ENCODE measurements around the gene N4BP2L2.

N4BP2L2 gene

DNA sequence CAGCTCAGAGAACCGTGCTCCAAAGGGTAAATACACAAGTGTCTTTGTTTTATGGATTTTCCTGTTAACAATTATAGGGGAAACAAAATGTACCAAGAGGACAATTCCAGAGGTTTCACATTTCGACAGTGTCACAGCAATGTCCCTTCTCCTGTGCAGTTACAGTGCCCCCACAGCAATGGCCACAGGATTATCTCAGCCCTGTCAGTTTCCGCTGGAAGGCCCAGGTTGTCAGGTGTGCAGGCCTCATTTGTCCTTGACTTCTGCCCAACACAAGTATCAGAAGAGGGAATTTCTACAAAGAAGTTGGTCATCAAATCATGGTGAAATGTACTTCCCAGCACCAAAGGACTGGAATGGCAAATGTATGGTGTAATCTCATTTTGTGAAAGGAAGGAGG is 11.2 kb upstream of the N4BP2L2 start:
- Histone ChIP-seq H3K4me1 (ENCODE audit: insufficient read depth, low read length) (no peaks in the 10 kb centered on the region), H3K36me3 (ENCODE audit: insufficient read depth, low read length) (no peaks in the 10 kb centered on the region), H3K9ac (ENCODE audit: low read depth, low read length) (no peak overlapping the region), H3K9me3 (ENCODE audit: control insufficient read depth, insufficient read depth, low read length) (no peaks in the 10 kb centered on the region)

DNA sequence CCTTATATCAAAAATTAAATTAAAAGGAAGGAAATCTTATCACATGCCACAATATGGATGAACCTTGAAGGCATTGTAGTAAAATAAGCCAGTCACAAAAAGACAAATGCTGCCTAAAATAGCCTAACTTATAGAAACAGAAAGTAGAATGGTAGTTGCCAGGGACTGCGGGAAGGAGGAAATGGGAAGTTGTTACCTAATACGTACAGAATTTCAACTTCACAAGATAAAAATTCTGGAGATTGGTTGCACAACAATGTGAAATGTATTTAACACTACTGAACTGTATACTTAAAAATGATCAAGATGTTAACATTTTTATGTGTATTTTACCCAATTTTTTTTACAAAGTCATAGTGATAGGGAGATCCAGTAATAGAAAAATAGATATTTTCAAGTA is 10.2 kb upstream of the N4BP2L2 start:
- Histone ChIP-seq H3K9ac (ENCODE audit: low read depth, low read length) (no peak overlapping the region), H3K4me1 (ENCODE audit: insufficient read depth, low read length) (no peaks in the 10 kb centered on the region), H3K36me3 (ENCODE audit: insufficient read depth, low read length) (no peaks in the 10 kb centered on the region), H3K9me3 (ENCODE audit: control insufficient read depth, insufficient read depth, low read length) (no peaks in the 10 kb centered on the region)

DNA sequence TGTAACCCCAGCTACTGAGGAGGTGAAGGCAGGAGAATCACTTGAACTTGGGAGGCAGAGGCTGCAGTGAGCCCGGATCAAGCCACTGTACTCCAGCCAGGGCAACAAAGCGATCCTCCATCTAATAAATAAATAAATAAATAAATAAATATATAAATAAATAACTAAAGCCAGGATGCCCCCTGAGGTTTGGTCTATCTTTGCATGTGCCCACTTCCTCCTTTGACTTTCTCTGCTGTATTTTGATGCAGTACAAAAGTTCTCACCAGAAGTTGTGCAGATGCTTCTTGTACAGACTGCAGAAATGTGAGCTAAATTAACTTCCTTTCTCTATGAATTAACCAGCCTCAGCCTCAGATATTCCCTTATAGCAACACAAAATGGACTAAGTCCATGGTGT is 6.5 kb upstream of the N4BP2L2 start:
- Histone ChIP-seq H3K4me1 (ENCODE audit: insufficient read depth, low read length) (no peaks in the 10 kb centered on the region), H3K9me3 (ENCODE audit: control insufficient read depth, insufficient read depth, low read length) (no peaks in the 10 kb centered on the region), H3K36me3 (ENCODE audit: insufficient read depth, low read length) (no peaks in the 10 kb centered on the region), H3K9ac (ENCODE audit: low read depth, low read length) (no peak overlapping the region)

DNA sequence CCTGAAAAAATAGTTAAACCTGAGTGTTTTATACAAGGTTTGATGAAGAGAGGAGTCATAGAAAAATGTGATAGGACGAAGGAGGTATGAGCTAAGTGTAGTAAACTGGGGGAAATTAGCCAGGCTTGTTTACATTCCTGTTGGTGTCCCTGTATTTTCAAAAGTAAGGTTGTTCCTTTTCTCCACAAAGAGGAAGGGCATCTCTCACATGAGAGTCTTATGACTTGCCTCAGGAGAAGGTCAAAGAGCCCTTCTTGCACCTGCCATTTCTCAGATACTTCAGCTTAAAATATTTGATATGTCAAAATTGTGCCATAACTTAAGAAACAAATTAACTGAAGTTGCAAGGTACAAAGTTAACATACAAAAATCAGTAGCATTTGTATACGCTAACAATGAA is 3.6 kb upstream of the N4BP2L2 start:
- no peaks in the 10 kb centered on the region for H3K4me1 ChIP-seq (ENCODE audit: insufficient read depth, low read length)

DNA sequence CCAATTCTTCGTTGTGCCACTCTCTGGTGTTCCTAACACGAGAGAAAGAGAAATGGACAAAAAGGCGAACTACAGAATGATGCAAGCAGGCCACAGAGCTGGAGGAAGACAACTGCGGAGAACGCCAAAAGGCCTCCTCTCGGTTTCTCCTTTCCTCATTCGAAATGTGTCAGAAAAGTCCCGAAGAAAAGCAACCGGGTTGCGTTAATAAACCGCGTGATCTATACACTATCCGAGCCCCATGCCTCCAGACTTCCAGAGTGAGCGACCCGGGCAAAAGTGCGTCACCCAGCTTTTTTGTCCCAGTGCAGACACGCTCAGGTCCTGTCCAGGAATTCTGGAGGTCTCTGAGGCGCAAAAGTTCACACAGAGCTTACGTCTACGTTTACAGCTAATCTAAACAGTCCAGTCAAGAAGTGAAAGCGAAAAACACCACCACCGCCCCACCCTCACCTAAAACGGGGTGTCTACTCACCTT is 413 bp downstream of the N4BP2L2 start:
- no peaks in the 10 kb centered on the region for H3K36me3 ChIP-seq (ENCODE audit: insufficient read depth, low read length)
- H3K9ac ChIP-seq (ENCODE audit: low read depth, low read length) = peak overlapping the region; percentile 96
- H3K4me1 ChIP-seq (ENCODE audit: insufficient read depth, low read length) = no peaks in the 10 kb centered on the region; the same call in 1 of the 2 replicates
- no peaks in the 10 kb centered on the region for H3K9me3 ChIP-seq (ENCODE audit: control insufficient read depth, insufficient read depth, low read length)

More for the DNA sequence above, 3.6 kb upstream of the N4BP2L2 start:
- H3K36me3 ChIP-seq (ENCODE audit: insufficient read depth, low read length) = no peaks in the 10 kb centered on the region
- no peaks in the 10 kb centered on the region for H3K9me3 ChIP-seq (ENCODE audit: control insufficient read depth, insufficient read depth, low read length)
- no peak overlapping the region for H3K9ac ChIP-seq (ENCODE audit: low read depth, low read length)

DNA sequence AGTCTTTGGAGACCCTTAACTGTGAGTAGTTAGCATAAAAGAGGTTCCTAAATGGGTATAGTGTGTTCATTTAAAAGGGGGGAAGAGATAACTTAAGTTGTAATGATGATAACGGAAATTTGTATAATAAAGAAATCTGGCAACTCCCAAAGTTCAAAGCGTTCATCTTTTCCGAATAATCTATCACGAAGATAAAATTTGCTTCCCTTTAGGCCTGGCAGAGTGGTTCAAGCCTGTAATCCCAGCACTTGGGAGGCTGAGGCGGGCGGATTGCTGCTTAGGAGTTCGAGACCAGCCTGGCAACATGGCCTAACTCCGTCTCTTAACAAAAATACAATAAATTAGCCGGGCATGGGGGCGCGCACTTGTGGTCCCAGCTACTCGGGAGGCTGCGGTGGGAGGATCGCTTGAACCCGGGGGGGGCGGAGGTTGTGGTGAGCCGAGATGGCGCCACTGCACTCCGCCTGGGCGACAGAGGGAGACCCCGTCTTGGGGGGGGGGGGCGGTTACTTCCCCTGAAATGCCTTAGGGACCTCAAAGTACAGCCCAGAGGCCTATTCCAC is 934 bp downstream of the N4BP2L2 start:
- Histone ChIP-seq H3K4me1 (ENCODE audit: insufficient read depth, low read length) (no peaks in the 10 kb centered on the region; the same call in 1 of the 2 replicates), H3K9ac (ENCODE audit: low read depth, low read length) (peak overlapping the region; percentile 96), H3K36me3 (ENCODE audit: insufficient read depth, low read length) (no peaks in the 10 kb centered on the region), H3K9me3 (ENCODE audit: control insufficient read depth, insufficient read depth, low read length) (no peaks in the 10 kb centered on the region)

DNA sequence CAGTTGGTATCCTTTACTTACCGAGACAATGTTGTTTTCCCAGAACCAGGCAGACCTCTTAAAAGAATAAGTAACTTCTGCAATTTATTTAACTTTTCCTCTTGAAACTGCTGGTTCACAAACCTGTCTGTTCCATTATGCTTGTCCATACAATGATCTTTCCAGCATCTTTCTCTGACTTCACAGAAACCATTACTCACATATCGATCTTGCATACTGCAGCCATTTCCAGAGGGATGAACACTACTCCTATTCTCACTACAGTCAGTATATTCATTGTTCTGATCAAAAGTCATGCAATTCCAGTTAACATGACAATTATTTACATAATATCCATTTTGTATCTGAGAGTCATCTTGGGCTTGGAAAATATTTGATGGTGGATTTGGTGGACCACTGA is 2.8 kb downstream of the N4BP2L2 start:
- Histone ChIP-seq H3K36me3 (ENCODE audit: insufficient read depth, low read length) (no peaks in the 10 kb centered on the region), H3K9me3 (ENCODE audit: control insufficient read depth, insufficient read depth, low read length) (no peaks in the 10 kb centered on the region), H3K9ac (ENCODE audit: low read depth, low read length) (no peak overlapping the region), H3K4me1 (ENCODE audit: insufficient read depth, low read length) (no peaks in the 10 kb centered on the region; the same call in 1 of the 2 replicates)

DNA sequence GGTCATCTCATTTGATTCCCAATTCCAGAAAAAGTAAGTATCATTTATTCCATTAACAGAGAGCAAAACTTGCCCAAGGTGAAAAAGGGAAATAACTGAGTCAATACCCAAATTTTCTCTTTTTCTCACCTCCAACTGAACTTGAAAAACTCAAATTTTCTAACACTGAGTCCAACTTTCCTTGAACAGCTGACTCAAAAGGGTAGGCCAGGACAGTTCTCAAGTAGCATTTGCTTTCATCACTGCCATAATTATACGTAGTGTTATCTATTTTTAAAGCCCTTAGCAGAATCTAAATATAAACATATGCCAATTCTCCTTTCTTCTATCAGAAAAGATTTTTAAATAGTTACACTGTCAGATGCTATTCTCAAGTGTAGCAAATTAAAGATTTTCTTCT is 3.5 kb downstream of the N4BP2L2 start:
- Histone ChIP-seq H3K9me3 (ENCODE audit: control insufficient read depth, insufficient read depth, low read length) (no peaks in the 10 kb centered on the region), H3K4me1 (ENCODE audit: insufficient read depth, low read length) (no peaks in the 10 kb centered on the region; the same call in 1 of the 2 replicates), H3K36me3 (ENCODE audit: insufficient read depth, low read length) (no peaks in the 10 kb centered on the region), H3K9ac (ENCODE audit: low read depth, low read length) (no peak overlapping the region)

DNA sequence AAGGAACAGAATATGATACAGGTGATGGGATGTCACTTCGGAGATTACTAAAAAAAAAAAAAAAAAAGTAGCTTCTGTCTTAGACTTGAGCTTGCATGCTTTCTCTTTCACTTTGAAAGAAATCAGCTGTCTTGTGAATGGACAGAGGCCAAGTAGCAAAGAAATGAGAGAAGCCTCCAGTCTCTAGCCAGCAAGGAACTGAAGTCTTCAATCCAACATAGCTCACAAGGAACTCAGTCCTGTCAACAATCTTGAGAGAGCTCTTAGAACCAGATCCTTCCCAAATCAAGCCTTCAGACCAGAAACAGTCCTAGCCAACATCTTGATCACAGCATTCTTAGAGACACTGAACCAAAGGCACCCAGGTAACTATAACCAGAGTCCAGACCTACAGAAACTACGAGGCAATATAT is 7.7 kb downstream of the N4BP2L2 start:
- no peaks in the 10 kb centered on the region for H3K36me3 ChIP-seq (ENCODE audit: insufficient read depth, low read length)

DNA sequence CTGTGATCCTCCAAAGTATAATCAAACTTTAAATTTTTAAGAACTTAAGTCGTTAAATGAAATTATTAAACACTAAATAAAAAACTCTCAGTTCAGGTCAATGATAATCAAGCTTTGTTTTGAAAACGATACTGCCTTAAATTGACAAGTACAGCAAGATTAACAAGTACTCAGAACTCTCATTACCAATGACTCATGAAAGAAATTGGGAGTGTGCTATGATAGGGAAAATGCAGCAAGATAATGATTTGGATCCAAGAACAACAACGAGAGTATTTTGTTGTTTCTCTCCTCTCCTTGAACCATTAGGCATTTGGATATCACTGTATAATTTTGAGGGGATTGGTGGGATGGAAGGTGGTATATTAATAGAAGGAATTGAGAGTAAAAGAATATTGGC is 10.2 kb downstream of the N4BP2L2 start:
- no peaks in the 10 kb centered on the region for H3K36me3 ChIP-seq (ENCODE audit: insufficient read depth, low read length)
- 0 out of 2 replicates have a peak, but pooled peaks cover 3% of the 10 kb centered on the region for H3K4me1 ChIP-seq (ENCODE audit: insufficient read depth, low read length)
- no peaks in the 10 kb centered on the region for H3K9me3 ChIP-seq (ENCODE audit: control insufficient read depth, insufficient read depth, low read length)
- H3K9ac ChIP-seq (ENCODE audit: low read depth, low read length) = no peak overlapping the region

More for the DNA sequence above, 7.7 kb downstream of the N4BP2L2 start:
- no peak overlapping the region for H3K9ac ChIP-seq (ENCODE audit: low read depth, low read length)
- H3K9me3 ChIP-seq (ENCODE audit: control insufficient read depth, insufficient read depth, low read length) = no peaks in the 10 kb centered on the region
- peaks cover 3% of the 10 kb centered on the region; the same call in 1 of the 2 replicates for H3K4me1 ChIP-seq (ENCODE audit: insufficient read depth, low read length)

DNA sequence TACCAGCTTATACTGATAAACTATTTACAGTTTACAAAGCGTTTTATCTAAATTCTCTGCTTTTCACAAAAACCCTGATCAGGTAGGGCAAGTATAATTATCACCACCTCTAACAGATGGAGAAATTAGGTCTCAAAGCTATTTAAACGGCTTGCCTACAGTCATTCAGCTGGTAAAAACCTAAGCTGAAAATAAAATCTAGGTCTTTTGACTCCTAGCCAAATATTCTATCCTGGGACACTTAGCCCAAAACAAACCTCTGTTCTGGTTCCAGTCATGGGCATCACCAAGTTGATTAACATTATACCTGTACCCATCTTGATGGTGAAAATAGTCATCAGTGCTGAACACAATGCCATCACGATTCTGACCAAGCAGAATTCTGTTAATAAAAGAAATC is 11.4 kb downstream of the N4BP2L2 start:
- Histone ChIP-seq H3K36me3 (ENCODE audit: insufficient read depth, low read length) (no peaks in the 10 kb centered on the region), H3K9me3 (ENCODE audit: control insufficient read depth, insufficient read depth, low read length) (no peaks in the 10 kb centered on the region), H3K4me1 (ENCODE audit: insufficient read depth, low read length) (0 out of 2 replicates have a peak, but pooled peaks cover 3% of the 10 kb centered on the region), H3K9ac (ENCODE audit: low read depth, low read length) (no peak overlapping the region)

DNA sequence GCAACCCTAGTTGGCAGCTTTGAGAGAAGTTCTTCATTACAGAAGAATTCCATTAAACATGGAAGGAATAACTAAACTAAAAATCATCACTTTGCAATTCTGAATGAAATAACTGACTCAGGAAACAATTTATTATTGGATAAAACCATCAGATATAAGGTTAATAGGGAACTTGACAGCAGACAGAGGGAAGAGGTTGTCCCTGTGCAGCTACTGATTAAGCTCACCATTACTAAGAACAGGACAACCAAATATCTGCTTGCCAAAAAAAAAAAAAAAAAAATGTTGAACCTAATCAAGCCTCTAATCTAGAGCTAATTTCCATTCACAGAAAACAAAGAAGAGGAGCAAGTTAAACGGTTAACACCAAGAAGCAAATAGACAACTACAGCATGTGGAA is 12.8 kb downstream of the N4BP2L2 start:
- no peaks in the 10 kb centered on the region for H3K36me3 ChIP-seq (ENCODE audit: insufficient read depth, low read length)
- no peak overlapping the region for H3K9ac ChIP-seq (ENCODE audit: low read depth, low read length)
- H3K9me3 ChIP-seq (ENCODE audit: control insufficient read depth, insufficient read depth, low read length) = no peaks in the 10 kb centered on the region
- 0 out of 2 replicates have a peak, but pooled peaks cover 3% of the 10 kb centered on the region for H3K4me1 ChIP-seq (ENCODE audit: insufficient read depth, low read length)

DNA sequence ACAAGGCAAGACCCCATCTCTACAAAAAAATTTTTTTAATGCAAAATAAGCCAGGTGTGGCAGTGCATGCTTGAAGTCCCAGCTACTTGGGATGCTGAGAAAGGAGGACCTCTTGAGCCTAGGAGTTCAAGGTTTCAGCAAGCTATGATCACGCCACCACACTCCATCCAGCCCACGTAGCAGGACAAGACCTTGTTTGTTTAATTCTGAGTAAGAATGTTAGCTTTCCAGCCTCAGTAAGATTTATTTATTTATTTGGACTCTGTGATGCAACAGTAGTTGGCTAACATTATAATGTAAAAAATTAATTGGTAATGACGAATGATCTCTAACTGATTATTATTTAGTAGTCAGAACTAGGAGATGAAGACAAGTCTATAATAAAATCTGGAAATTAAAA is 23.3 kb downstream of the N4BP2L2 start:
- Histone ChIP-seq H3K9ac (ENCODE audit: low read depth, low read length) (no peak overlapping the region), H3K9me3 (ENCODE audit: control insufficient read depth, insufficient read depth, low read length) (no peaks in the 10 kb centered on the region), H3K36me3 (ENCODE audit: insufficient read depth, low read length) (peaks cover 3% of the 10 kb centered on the region), H3K4me1 (ENCODE audit: insufficient read depth, low read length) (no peaks in the 10 kb centered on the region)

DNA sequence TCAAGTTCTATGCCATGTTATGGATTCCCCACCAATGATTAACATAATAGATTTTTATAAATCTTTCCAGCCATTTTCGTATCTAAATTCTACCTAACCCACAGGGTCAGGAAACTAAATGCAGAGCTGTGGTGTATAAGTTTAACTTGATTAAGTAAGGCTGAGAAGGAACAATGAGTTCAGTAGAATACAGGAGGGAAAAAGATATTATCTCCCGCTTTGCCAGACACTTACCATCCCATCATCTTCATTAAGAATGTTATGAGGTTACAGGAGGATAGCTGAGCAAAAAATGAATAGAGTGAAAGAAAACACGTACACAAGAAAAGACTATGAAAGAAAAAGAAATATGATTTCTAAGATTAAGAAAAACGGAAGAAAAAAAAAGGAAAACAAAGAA is 27.1 kb downstream of the N4BP2L2 start:
- Histone ChIP-seq H3K9ac (ENCODE audit: low read depth, low read length) (no peak overlapping the region), H3K4me1 (ENCODE audit: insufficient read depth, low read length) (no peaks in the 10 kb centered on the region), H3K36me3 (ENCODE audit: insufficient read depth, low read length) (peaks cover 5% of the 10 kb centered on the region), H3K9me3 (ENCODE audit: control insufficient read depth, insufficient read depth, low read length) (no peaks in the 10 kb centered on the region)

DNA sequence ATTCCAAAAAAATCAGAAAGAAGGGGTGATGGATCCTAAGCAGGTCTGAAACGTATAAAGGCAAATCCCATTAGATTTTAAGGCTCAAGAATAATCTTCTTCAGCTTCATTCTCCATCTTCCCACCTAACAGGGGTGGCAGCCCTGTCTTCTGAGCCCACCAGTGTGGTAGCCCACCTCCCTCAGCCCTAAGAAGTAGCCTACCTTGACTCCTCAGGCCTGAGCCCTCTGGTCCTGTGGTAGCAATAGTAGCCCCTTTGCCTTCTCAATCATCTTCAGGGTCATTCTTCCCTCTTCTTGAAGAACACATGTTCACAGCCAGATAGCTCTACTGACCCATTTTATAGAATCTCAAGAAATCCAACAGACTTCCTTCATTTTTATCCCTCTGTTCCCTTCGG is 33.7 kb downstream of the N4BP2L2 start:
- no peak overlapping the region for H3K9ac ChIP-seq (ENCODE audit: low read depth, low read length)
- H3K36me3 ChIP-seq (ENCODE audit: insufficient read depth, low read length) = peaks cover 5% of the 10 kb centered on the region
- H3K4me1 ChIP-seq (ENCODE audit: insufficient read depth, low read length) = no peaks in the 10 kb centered on the region
- no peaks in the 10 kb centered on the region for H3K9me3 ChIP-seq (ENCODE audit: control insufficient read depth, insufficient read depth, low read length)
